KMS-11 (cell line): ENCODE results near the gene HOXC5.
A peak's percentile ranks its signal among the peaks of the same experiment; 100 is the strongest.

ENCODE experiments used
- H2AFZ ChIP-seq: fragments of 200-600 bp; sonication (generic); 2 replicates; pipeline ENCODE4 v1.6.1; 2016; ENCODE audit warnings: antibody characterized with exemption, mixed run types, low read depth
- H3K27ac ChIP-seq: fragments of 200-600 bp; sonication (generic); 2 replicates; pipeline ENCODE4 v1.6.1; 2016; ENCODE audit warnings: mild to moderate bottlenecking, mixed run types
- H3K27me3 ChIP-seq: fragments of 200-600 bp; sonication (generic); 2 replicates; pipeline ENCODE4 v1.6.1; 2017; ENCODE audit warnings: mild to moderate bottlenecking, low read depth, mixed run types, moderate library complexity; ENCODE audit not compliant: insufficient read depth
- H3K36me3 ChIP-seq: fragments of 200-600 bp; sonication (generic); 2 replicates; pipeline ENCODE4 v1.6.1; 2017; ENCODE audit warnings: mild to moderate bottlenecking, mixed run types; ENCODE audit not compliant: insufficient read depth
- H3K4me1 ChIP-seq: fragments of 200-600 bp; sonication (generic); 2 replicates; pipeline ENCODE4 v1.6.1; 2016; ENCODE audit warnings: mild to moderate bottlenecking, low read depth, mixed run types; ENCODE audit not compliant: poor library complexity, severe bottlenecking
- H3K4me2 ChIP-seq: fragments of 200-600 bp; sonication (generic); 2 replicates; pipeline ENCODE4 v1.7.0; 2016; ENCODE audit warnings: mild to moderate bottlenecking, mixed run types
- H3K4me3 ChIP-seq: fragments of 200-600 bp; sonication (generic); IDR thresholded peaks from 2 replicates; pipeline ENCODE4 v1.6.1; 2017; ENCODE audit warnings: low read depth, low read length, mixed read lengths; ENCODE audit not compliant: insufficient read depth
- H3K79me2 ChIP-seq: fragments of 200-600 bp; sonication (generic); 2 replicates; pipeline ENCODE4 v1.6.1; 2016; ENCODE audit warnings: low read depth, mixed run types; ENCODE audit not compliant: insufficient read depth
- H3K9ac ChIP-seq: fragments of 200-600 bp; sonication (generic); 2 replicates; pipeline ENCODE4 v1.6.1; 2016; ENCODE audit warnings: mild to moderate bottlenecking, mixed run types
- H4K20me1 ChIP-seq: fragments of 200-600 bp; sonication (generic); 2 replicates; pipeline ENCODE4 v1.6.1; 2016; ENCODE audit warnings: mild to moderate bottlenecking, mixed run types; ENCODE audit not compliant: insufficient read depth
- CTCF ChIP-seq: fragments of 200-600 bp; sonication (generic); conservative IDR thresholded peaks from 2 replicates; pipeline ENCODE4 v1.6.1; 2017; ENCODE audit warnings: low read depth, mild to moderate bottlenecking, antibody characterized with exemption, low read length, moderate library complexity, mixed read lengths

Gene HOXC5

GRCh38 chr12:54029529-54030441 lies 3.1 kb upstream of the HOXC5 start:
- H3K9ac ChIP-seq, result no peak overlapping the region
- H2AFZ ChIP-seq, result no peak overlapping the region
- no peak overlapping the region for H3K4me3 ChIP-seq
- H3K27ac ChIP-seq, result no peak overlapping the region
- peaks cover 97% of the 10 kb centered on the region for H3K27me3 ChIP-seq
- H3K4me2 ChIP-seq, result no peak overlapping the region
- no peaks in the 10 kb centered on the region for H3K79me2 ChIP-seq
- no peaks in the 10 kb centered on the region for H4K20me1 ChIP-seq
- TF ChIP-seq CTCF, result no peak
- H3K36me3 ChIP-seq, result no peaks in the 10 kb centered on the region
- H3K4me1 ChIP-seq, result no peaks in the 10 kb centered on the region

- H3K27ac ChIP-seq, result no peak overlapping the region
- H3K27me3 ChIP-seq, result peaks cover 97% of the 10 kb centered on the region
- no peaks in the 10 kb centered on the region for H3K79me2 ChIP-seq
- no peaks in the 10 kb centered on the region for H4K20me1 ChIP-seq
- H3K4me3 ChIP-seq, result no peak overlapping the region
- H3K9ac ChIP-seq, result no peak overlapping the region
- no peaks in the 10 kb centered on the region for H3K36me3 ChIP-seq
- no peak for TF ChIP-seq CTCF
- no peak overlapping the region for H3K4me2 ChIP-seq
- no peak overlapping the region for H2AFZ ChIP-seq
- H3K4me1 ChIP-seq, result no peaks in the 10 kb centered on the region
These were observed 2.4 kb upstream of the HOXC5 start for GRCh38 chr12:54030442-54030801.

- H2AFZ ChIP-seq, result 0 out of 2 replicates have a peak overlapping the region, but pooled peaks have one; percentile 2
- H3K4me3 ChIP-seq, result no peak overlapping the region
- TF ChIP-seq CTCF, result no peak
- no peak overlapping the region for H3K9ac ChIP-seq
- no peaks in the 10 kb centered on the region for H3K4me1 ChIP-seq
- no peaks in the 10 kb centered on the region for H3K36me3 ChIP-seq
- no peaks in the 10 kb centered on the region for H4K20me1 ChIP-seq
- peaks cover 97% of the 10 kb centered on the region for H3K27me3 ChIP-seq
- no peak overlapping the region for H3K27ac ChIP-seq
- no peak overlapping the region for H3K4me2 ChIP-seq
- no peaks in the 10 kb centered on the region for H3K79me2 ChIP-seq
These were observed 1.9 kb upstream of the HOXC5 start for GRCh38 chr12:54030889-54031471.

GRCh38 chr12:54031480-54031879 lies 1.4 kb upstream of the HOXC5 start:
- Histone ChIP-seq H4K20me1 (no peaks in the 10 kb centered on the region), H3K27me3 (peaks cover 97% of the 10 kb centered on the region), H3K4me2 (no peak overlapping the region), H3K79me2 (no peaks in the 10 kb centered on the region), H2AFZ (no peak overlapping the region), H3K9ac (no peak overlapping the region), H3K36me3 (no peaks in the 10 kb centered on the region), H3K27ac (no peak overlapping the region), H3K4me1 (no peaks in the 10 kb centered on the region), H3K4me3 (no peak overlapping the region)
- TF ChIP-seq CTCF, result no peak
